Measurements from ENCODE around the gene RBM47.

RBM47 gene

GRCh38 chr4:40489961-40490360, 139.7 kb downstream of the RBM47 start:
- TF ChIP-seq, protein P1, sequence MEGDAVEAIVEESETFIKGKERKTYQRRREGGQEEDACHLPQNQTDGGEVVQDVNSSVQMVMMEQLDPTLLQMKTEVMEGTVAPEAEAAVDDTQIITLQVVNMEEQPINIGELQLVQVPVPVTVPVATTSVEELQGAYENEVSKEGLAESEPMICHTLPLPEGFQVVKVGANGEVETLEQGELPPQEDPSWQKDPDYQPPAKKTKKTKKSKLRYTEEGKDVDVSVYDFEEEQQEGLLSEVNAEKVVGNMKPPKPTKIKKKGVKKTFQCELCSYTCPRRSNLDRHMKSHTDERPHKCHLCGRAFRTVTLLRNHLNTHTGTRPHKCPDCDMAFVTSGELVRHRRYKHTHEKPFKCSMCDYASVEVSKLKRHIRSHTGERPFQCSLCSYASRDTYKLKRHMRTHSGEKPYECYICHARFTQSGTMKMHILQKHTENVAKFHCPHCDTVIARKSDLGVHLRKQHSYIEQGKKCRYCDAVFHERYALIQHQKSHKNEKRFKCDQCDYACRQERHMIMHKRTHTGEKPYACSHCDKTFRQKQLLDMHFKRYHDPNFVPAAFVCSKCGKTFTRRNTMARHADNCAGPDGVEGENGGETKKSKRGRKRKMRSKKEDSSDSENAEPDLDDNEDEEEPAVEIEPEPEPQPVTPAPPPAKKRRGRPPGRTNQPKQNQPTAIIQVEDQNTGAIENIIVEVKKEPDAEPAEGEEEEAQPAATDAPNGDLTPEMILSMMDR (IDR thresholded peaks at IDR 0.05; ENCODE audit: low read depth, low read length, missing control alignments): no peak
- no peak overlapping the region for H3K4me3 ChIP-seq (ENCODE audit: low read depth, low read length)
- DNase-seq (ENCODE audit: low read depth): no peak

DNA sequence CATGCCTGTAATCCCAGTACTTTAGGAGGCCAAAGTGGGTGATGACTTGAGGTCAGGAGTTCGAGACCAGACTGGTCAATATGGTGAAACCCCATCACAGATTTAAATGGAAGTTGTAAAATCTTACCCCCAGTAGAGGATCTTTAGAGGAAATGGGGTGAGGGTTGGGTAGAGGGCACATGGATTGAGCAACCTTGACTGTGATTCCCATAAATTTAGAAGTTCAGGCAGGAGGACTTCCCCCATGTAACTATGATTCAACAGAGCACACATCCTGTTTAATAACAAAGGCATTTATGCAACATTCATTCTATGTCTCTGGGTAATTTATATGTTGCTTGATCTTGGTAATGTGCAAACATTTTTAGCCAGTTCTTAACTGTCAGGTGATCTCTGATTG, 143.1 kb downstream of the RBM47 start:
- H3K4me3 ChIP-seq (ENCODE audit: low read depth, low read length): no peak overlapping the region
- DNase-seq (ENCODE audit: low read depth): no peak
- TF ChIP-seq, protein P1 (IDR thresholded peaks at IDR 0.05; ENCODE audit: low read depth, low read length, missing control alignments): no peak

DNA sequence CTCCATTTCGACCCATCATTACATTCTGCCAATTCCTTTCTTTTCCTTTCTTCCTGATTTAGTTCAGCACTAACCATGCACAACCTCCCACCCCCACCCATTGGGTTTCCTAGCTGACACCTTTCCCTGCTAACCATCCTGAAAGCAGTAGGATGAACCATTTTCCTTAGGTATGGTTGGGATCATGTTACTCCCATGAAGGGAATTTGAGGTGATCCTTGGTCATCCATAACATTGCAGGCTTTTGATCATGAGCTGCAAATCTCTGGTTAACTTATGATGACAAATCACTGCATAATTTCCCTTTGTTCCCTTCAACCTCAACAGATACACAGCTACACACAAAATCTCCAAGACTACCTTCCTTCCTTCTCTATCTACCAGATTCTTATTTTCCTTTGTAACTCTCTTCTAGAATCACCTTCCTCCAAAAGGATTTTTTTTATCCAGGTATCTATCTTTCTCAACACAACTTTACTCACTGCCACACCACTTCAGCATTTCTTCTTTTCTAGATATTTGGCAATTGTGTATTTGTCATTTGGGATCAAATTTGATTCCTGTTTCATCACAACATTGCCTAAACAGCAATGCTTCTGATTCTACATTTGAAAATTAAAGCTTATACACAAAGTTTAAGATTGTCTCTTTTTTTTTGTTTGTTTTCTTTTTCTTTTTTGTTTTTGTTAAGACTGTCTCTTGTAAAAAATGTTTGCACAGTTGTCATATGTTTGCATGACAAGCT, 145.1 kb downstream of the RBM47 start:
- no peak for DNase-seq (ENCODE audit: low read depth)
- TF ChIP-seq, protein P1 (IDR thresholded peaks at IDR 0.05; ENCODE audit: low read depth, low read length, missing control alignments): no peak
- H3K4me3 ChIP-seq (ENCODE audit: low read depth, low read length): no peak overlapping the region

- TF ChIP-seq, protein P1 (IDR thresholded peaks at IDR 0.05; ENCODE audit: low read depth, low read length, missing control alignments): no peak
- no peak for DNase-seq (ENCODE audit: low read depth)
- H3K4me3 ChIP-seq (ENCODE audit: low read depth, low read length): no peak overlapping the region
These were observed 146.5 kb downstream of the RBM47 start for GRCh38 chr4:40482985-40483647.

GRCh38 chr4:40481977-40482376, 147.7 kb downstream of the RBM47 start:
- TF ChIP-seq, protein P1 (IDR thresholded peaks at IDR 0.05; ENCODE audit: low read depth, low read length, missing control alignments): no peak
- no peak for DNase-seq (ENCODE audit: low read depth)
- no peak overlapping the region for H3K4me3 ChIP-seq (ENCODE audit: low read depth, low read length)

DNA sequence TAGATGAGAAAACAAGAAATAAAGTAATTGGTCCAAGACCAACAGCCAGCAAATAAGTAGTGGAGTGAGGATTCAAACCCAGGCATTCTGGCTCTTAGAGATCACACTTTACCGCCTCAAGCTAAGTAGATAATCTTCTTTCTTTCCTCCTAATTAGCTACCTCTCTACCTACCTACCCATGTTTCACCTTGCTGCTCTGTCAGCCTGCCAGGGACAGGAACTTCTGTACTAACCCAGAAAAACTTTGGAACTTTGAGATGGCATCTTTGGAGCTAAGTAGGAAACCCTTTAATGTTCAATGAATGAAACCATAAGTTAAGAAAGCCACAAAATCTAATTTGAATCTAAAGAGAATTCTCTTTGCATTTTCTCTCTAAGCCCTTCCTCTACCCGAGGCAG, 149.4 kb downstream of the RBM47 start:
- H3K4me3 ChIP-seq (ENCODE audit: low read depth, low read length): no peak overlapping the region
- TF ChIP-seq, protein P1 (IDR thresholded peaks at IDR 0.05; ENCODE audit: low read depth, low read length, missing control alignments): no peak
- no peak for DNase-seq (ENCODE audit: low read depth)

Measured in GM12864 (cell line).